ENCODE results near the gene NHS.

DNA sequence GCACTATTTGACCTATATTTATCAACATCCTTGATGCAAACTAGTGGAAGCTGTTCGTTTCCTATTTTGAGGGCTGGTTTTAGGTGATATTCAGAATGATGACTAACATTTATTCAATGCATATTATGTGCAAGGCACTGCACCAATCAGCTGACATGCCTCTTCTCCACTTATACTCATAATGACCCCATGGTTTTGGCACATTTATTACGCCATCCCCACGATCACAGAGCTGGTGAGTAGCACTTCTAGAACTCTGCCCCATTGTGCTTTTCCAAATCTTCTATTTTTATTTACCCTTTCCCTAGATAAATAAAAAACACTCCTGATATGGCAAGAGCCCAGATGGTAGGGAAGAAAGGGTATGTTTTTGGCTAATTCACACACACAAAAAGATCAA lies 375.4 kb downstream of the NHS start:
- TF ChIP-seq CTCF (IDR thresholded peaks at IDR 0.05; ENCODE audit: low read length): no peak
- no peak for TF ChIP-seq EZH2 (IDR thresholded peaks at IDR 0.05; ENCODE audit: borderline replicate concordance, low read length)

Data from OCI-LY1 (cell line).